Stimulated activated CD8-positive, alpha-beta memory T cell treated with anti-CD3 and anti-CD28 coated beads, Interleukin-4, amount 100 ng/mL, for 24 hours (primary cell): Measurements from ENCODE around the gene AGER.
"Not testable (repeated sequence)": the region's sequence is repeated elsewhere in the genome, so short reads cannot be mapped to it uniquely, and the experiment has no call there.

Experiments used
- DNase-seq: peaks from one replicate; pipeline ENCODE4 v3.0.0-alpha.2; 2020; ENCODE audit warnings: low read depth

AGER gene

GRCh38 chr6:32148289-32149091 lies 35.6 kb downstream of the AGER start:
- DNase-seq, result peak; percentile 49

DNA sequence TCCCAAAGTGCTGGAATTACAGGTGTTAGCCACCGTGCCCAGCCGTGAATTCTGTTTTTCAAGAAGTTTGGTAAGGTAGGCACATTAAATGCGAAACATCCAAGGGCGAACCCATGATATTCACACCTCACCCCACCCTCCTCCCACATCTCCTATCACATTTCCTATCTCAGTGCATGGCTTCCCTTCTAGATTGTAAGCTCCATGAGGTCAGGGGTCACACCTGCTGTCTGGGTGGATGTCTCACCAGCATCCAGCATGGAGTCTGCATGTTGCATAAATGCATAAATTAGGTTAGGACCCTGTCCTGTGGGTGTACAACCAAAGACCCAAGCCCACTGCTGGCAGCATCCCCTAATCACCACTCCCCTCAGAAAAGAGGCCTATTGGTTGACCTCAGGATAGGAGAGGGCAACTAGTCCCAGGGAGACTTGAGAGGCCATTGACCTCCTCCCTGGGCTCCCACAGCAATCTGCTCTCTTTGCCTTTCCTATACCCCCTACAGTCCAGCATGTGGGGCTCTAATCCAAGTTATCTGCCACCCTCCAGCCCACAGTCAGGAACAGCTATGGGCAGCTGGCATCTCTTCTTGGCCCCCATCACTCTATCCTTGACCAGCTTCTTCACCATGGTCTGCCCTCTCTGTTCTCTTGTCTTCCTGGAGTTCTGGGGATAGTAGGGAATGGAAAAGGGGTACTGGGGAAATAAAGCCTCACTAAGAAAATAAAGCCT lies 36.5 kb downstream of the AGER start:
- no peak for DNase-seq

- DNase-seq, result no peak
Observed at GRCh38 chr6:32146687-32147086, 37.4 kb downstream of the AGER start.

- no peak for DNase-seq
Observed at GRCh38 chr6:32146287-32146686, 37.8 kb downstream of the AGER start.

GRCh38 chr6:32144238-32144637 lies 39.8 kb downstream of the AGER start:
- not testable (repeated sequence) for DNase-seq

DNA sequence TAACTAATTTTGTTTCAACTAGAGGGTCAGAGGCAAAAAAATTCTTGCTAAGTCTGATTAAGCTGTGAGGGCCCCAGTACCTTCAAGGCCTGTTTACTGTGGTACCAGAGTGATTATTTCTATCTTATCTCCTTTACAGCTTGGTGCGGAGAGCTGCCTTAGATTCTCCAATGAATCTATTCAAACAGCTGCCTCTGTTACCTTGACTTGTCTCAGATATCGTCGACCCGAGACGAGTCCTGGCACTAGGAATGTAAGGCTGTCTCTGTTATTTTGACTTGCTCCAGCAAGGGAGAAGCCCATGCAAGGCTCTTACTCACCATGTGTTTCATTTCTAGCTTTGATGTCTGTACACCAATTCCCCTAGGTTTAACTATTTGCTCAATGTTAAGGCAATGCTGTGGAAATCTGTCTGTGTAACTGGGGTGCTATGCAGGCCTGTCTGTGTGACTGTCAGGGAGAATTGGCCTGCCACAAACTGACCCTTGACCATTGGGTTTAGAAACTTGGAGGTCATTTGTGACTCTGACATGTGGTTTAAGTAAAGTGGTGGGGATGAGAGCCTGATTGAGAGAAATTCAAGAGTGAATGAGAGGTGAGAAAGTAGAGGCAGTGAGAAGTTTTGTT lies 43.5 kb downstream of the AGER start:
- no peak for DNase-seq

- no peak for DNase-seq
Observed at GRCh38 chr6:32139590-32139989, 44.5 kb downstream of the AGER start.

- DNase-seq, result no peak
Observed at GRCh38 chr6:32137454-32137853, 46.6 kb downstream of the AGER start.

GRCh38 chr6:32133786-32134185 lies 50.3 kb downstream of the AGER start:
- DNase-seq, result no peak

- DNase-seq, result no peak
Observed at GRCh38 chr6:32132110-32132509, 51.9 kb downstream of the AGER start.

DNA sequence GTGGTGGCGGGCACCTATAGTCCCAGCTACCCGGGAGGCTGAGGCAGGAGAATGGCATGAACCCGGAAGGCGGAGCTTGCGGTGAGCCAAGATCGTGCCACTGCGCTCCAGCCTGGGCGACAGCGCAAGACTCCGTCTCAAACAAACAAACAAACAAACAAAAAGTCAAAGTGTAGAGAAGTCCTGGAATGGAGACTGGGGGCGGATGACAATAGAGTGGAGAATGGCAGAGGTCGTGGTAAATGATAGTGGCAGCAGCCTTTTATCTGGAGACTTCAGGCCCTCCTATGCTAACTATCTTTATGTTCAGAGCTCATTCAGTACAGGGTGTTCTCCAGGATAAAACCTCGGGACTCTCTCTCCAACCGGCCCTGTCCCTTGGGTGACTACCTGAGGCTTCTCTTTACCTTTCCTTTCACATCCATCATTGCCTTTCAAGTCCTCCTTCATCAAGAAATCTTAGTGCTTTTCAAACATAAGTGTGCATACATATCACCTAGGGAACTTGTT lies 52.6 kb downstream of the AGER start:
- DNase-seq, result no peak
